Vagina (tissue), 2 donors: Measurements from ENCODE around the gene TMEM178B.

Experiments
- CTCF ChIP-seq, 3 experiments: fragments of 450-650 bp in 2 of 3; fragments of 200-600 bp in 1 of 3; sonication (generic) in 1 of 3; IDR thresholded peaks; one replicate each; pipeline ENCODE4 v1.5.1; 2017 to 2019; ENCODE audit warnings: antibody characterized with exemption in 3 of 3, mild to moderate bottlenecking in 2 of 3, moderate library complexity in 2 of 3
- POLR2A ChIP-seq, 2 donors: fragments of 450-650 bp; IDR thresholded peaks; one replicate each; pipeline ENCODE4 v1.6.1; 2017; ENCODE audit warnings: antibody characterized with exemption in 2 of 2, mild to moderate bottlenecking in 2 of 2, moderate library complexity in 2 of 2
- POLR2AphosphoS5 ChIP-seq, 2 donors: sonication (generic); formaldehyde crosslinking; IDR thresholded peaks; one replicate each; pipeline ENCODE4 v1.9.0; 2017; ENCODE audit warnings: antibody characterized with exemption in 2 of 2, mild to moderate bottlenecking in 2 of 2, low read depth in 1 of 2; ENCODE audit not compliant: insufficient read depth in 1 of 2

GRCh38 chr7:141497391-141497790 lies 423.5 kb downstream of the TMEM178B start:
- no peak for TF ChIP-seq CTCF (IDR thresholded peaks at IDR 0.05)
- no peak for TF ChIP-seq POLR2AphosphoS5 (IDR thresholded peaks at IDR 0.05; ENCODE audit: insufficient read depth in 1 of 2, low read depth in 1 of 2)
- TF ChIP-seq POLR2A (IDR thresholded peaks at IDR 0.05): no peak
